T47D (cell line): ENCODE measurements around the gene SEC24D.
"Not testable (repeated sequence)": the region's sequence is repeated elsewhere in the genome, so short reads cannot be mapped to it uniquely, and the experiment has no call there.

Experiments
- DNase-seq, 2 experiments: peaks; one replicate each; pipeline versions ENCODE4 v3.0.0 to v3.0.0-alpha.2; 2011 to 2012; ENCODE audit warnings: low read depth in 1 of 2, low spot score in 1 of 2
- JUND ChIP-seq: IDR thresholded peaks from 2 replicates; pipeline ENCODE4 v1.6.1; 2012; ENCODE audit warnings: low read depth
- in situ Hi-C: cut with HindIII; loops from 2 replicates; pipeline ENCODE4 v1.10.0; 2016; ENCODE audit warnings: low sequenced_read_pairs, low pct_unique_long_range_greater_than_20kb

The SEC24D gene

GRCh38 chr4:118816538-118817177, 19.3 kb downstream of the SEC24D start:
- TF ChIP-seq JUND = no peak
- in situ Hi-C loops = no loop called here
- no peak for DNase-seq

GRCh38 chr4:118814891-118815290, 21.0 kb downstream of the SEC24D start:
- no peak for DNase-seq
- TF ChIP-seq JUND = no peak
- in situ Hi-C loops = no loop called here

DNA sequence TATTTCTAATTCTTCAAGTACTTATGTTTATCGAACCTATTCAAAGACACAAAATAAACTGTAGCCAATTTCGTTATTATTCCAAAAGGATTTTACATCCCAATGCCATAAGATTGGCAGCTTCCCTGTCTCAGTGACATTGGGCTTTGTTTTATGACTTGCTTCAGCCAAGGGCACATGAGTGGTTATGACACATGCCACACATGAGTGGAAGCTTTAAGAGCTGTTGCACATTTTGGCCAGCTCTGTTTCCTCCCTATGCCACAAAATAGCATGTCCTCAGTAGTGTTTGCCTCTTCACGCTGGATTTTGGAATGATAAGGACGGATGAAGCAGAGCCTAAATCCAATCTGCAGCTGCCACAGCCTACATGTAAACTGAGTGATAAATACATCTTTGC, 21.9 kb downstream of the SEC24D start:
- no peak for TF ChIP-seq JUND

GRCh38 chr4:118813561-118813960, 22.4 kb downstream of the SEC24D start:
- no peak for DNase-seq
- in situ Hi-C loops = no loop called here
- no peak for TF ChIP-seq JUND

More for the DNA sequence above, 21.9 kb downstream of the SEC24D start:
- in situ Hi-C loops = no loop called here
- DNase-seq = no peak

DNA sequence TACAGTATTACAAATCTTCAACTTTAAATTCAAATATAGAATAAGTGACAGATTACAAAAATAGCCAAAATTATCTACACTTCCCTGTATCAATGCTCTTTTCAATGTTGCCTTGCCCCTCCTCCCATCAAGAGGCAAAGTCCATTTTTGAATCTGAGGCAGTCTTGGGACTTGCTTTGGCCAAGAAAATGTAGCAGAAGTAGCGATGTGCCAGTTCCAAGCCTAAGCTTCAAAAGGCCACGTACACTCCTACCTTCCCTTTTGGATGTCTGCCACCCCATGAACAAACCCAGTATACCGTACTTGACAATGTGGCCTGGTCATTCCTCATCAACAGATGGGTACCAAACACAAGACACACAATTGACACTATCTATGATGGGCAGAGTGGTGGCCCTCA, 24.1 kb downstream of the SEC24D start:
- no peak for TF ChIP-seq JUND
- in situ Hi-C loops = no loop called here
- DNase-seq = no peak

DNA sequence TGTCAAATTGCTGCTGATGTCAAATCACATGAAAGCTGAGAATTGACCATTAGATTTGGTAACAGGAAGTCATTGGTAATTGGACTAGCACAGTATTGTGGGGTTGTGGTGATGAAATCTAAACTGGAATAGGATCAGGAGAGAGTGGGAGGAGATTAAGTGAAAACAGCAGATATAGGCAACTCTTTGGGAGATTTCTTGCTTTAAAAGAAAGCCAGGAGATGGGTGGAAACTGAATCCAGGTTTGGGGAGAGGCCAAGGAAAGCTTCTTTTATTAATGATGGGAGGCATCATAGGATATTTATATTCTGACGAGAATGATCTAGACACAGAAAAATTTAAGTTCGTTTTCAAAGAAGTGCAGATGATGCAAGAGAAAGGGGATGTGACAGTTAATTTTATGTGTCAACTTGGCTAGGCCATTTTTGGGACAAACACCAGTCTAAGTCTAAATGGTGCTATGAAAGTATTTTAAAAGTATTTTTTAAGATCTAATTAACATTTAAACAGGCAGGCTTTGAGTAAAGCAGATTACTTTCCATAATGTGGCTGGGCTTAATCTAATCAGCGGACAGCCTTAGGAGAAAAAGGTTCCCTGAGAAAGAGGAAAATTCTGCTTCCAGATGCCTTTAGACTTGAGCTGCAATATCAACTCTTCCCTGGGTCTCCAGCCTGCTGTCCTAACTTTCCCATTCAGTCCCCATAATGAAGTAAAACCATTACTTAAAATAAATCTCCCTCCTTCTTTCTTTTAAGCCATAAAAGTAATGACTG, 24.7 kb downstream of the SEC24D start:
- DNase-seq = no peak
- no peak for TF ChIP-seq JUND
- in situ Hi-C loops = no loop called here

GRCh38 chr4:118807659-118808058, 28.3 kb downstream of the SEC24D start:
- DNase-seq = no peak
- in situ Hi-C loops = no loop called here
- no peak for TF ChIP-seq JUND

DNA sequence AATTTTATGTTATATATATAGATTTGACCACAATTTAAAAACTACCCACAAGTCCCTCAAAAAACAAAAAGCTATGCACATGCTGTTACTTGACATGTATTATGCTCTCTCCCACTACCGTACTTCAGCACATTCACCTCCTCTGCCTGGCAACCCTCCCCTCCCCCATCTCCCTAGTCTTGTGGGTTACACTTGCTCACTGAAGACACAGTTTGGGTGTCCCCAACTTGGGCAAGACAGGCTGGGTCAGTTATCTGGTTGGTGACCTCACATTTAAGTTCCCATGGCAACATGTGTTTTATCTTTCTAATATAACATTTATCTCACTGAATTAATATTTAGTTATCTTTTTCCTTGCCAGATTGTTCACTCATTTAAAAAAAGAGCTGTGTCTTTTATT, 32.7 kb downstream of the SEC24D start:
- DNase-seq = no peak
- no peak for TF ChIP-seq JUND
- in situ Hi-C loops = no loop called here

GRCh38 chr4:118801895-118802575, 33.9 kb downstream of the SEC24D start:
- TF ChIP-seq JUND = no peak
- in situ Hi-C loops = no loop called here
- DNase-seq = peak in 1 of 2 experiments; percentile 24

GRCh38 chr4:118799231-118799942, 36.5 kb downstream of the SEC24D start:
- TF ChIP-seq JUND = no peak
- in situ Hi-C loops = no loop called here
- DNase-seq = no peak

DNA sequence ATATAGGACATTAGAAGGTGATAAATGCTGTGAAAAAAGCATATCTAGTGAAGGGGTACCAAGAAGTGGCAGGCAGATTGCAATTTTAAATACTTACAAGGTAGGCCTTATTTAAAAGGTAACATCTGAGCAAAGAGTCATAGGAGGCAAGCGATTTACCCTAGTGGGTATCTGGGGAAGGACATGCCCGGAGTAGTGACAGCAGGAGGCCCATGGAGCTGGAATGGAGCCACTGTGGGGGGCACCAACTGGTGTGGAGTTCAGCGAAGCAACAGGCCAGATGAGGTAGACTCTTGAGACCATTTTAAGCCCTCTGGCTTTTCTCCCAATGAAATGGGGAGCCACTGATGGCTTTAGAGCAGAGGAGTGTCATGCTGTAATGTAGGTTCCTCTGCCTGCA, 37.3 kb downstream of the SEC24D start:
- in situ Hi-C loops = no loop called here
- no peak for TF ChIP-seq JUND
- DNase-seq = no peak

DNA sequence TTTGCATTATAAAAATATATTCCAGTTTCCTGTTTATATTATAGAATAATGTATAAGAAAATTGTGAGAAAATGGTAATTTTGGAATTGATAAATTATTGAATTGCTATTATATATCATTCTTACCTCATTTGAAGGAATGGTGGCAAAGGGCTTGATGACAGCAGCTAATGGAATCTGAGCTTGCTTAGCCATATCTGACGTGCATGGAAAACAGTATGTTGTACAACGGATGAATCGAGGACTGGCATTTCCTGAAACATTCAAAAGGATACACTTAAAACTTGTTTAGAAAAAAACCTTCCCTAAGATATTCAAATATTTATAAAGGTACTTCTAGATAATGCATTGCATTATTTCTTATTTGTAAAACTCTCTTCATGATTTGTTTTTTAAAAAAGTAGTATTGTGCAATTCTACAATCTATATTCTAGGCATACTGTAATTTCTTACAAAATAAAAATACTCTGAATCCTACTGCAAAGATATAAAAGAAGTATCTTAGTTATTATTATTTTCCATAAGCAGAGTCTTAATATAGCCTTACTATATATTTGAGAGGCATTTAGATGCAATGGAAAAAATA, 38.3 kb downstream of the SEC24D start:
- no peak for TF ChIP-seq JUND
- DNase-seq = no peak
- in situ Hi-C loops = no loop called here

DNA sequence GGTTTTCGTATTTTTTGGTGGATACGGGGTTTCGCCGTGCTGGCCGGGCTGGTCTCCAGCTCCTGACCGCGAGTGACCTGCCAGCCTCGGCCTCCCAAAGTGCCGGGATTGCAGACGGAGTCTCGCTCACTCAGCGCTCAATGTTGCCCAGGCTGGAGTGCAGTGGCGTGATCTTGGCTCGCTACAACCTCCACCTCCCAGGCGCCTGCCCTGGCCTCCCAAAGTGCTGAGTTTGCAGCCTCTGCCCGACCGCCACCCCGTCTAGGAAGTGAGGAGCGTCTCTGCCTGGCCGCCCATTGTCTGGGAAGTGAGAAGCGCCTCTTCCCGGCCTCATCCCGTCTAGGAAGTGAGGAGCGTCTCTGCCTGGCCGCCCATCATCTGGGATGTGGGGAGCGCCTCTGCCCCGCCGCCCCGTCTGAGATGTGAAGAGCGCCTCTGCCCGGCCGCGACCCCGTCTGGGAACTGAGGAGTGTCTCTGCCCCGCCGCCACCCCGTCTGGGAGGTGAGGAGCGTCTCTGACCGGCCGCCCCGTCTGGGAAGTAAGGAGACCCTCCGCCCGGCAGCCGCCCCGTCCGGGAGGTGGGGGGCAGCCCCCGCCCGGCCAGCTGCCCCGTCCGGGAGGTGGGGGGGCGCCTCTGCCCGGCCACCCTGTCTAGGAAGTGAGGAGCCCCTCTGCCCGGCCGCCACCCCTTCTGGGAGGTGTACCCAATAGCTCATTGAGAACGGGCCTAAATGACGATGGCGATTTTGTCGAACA, 44.1 kb downstream of the SEC24D start:
- DNase-seq, in situ Hi-C loops: not testable (repeated sequence)
